HG03439 (cell line): ENCODE data around the gene TRPT1.
A peak's percentile ranks its signal among the peaks of the same experiment; 100 is the strongest.

ENCODE experiments used
- ATAC-seq: cut with Tn5 transposase; IDR thresholded peaks from one replicate; pipeline ENCODE4 v1.9.1; 2021; ENCODE audit warnings: mild to moderate bottlenecking, moderate library complexity; ENCODE audit not compliant: unreplicated experiment

Gene TRPT1, protein sequence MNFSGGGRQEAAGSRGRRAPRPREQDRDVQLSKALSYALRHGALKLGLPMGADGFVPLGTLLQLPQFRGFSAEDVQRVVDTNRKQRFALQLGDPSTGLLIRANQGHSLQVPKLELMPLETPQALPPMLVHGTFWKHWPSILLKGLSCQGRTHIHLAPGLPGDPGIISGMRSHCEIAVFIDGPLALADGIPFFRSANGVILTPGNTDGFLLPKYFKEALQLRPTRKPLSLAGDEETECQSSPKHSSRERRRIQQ

DNA sequence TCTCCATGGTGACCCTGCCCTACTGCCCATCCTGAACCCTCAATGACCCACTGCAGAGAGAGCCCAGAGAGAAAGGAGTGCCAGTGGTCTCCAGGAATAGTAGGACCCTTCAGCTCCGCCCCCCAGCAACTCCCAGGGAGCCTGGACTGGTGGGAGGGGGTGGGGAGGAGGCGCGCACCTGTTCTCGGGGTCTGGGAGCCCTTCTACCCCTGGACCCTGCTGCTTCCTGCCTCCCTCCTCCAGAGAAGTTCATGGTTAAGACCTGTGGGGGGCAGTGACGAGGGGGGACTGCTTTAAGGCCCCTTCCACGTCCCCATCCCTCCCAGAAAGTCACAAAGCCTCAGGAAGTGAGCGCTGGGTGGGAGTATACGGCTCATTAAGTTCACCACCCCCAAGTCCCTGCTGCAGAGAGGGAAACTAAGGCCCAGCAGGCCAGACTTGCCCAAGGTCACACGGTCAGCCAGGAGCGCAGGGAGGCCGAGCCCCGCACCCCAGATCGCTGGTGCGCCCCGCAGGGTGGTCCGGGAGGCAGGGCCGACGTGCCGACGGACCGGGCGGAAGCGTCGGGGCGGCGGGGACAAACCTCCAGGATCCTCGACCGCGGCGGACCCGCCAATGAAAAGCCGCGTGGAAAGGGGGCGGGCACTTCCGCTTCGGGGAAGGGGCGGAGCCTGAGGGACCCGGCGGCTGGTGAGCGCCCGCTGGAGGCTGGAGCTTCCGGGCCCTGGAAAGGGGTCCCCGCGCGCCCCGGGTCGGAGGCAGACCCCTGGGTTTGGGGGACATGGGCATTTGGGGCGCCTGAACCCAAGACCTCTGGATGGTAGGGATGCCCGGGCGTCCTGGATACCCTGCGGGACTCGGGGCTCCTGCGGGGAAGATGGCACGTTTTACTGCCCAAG, at the start of gene TRPT1, which contains the start of gene NUDT22:
Gene TRPT1, minus strand, starts transcription at position 579 of the 899 bp plus-strand sequence. Its CDS starts 326 bp downstream, at position 253.
Gene NUDT22, plus strand, starts transcription at position 667 of the 899 bp plus-strand sequence. CDS start 379 bp downstream, outside the sequence.
- ATAC-seq = peak; percentile 47

- no peak for ATAC-seq
These were observed 49.2 kb upstream of the TRPT1 start for GRCh38 chr11:64275031-64275800.

DNA sequence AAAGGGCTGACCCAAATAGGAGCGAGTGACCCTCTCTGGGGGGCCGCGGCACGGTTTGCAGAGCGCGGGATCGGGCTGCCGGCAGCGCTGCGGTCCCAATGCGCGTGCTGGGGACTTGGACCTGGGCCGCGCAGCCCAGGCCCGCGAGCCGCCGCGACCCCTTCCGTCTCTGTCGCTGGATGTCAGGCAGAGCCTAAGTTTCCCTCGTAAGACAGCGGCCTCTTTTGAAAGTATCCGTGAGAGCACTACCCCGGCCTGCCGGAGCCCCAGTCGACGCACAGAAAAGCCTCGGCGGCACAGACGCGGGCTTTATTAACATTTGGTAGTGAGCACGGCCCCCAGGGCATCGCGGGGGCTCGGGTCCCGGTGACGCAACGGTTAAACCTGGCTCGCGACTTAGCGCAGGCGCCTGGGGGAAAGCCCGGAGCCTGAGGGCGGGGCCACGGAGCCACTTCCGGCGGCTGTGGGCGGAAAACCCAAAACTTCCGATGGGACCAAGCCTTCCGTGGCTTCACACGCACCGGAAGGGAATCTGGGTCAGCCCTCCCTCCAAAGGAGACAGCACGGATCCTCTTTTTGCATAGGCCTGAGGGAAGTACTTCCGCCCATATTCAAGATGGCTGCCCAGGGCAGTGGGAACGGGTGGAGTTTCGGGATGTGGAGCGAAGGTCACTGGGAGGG, 43.7 kb upstream of the TRPT1 start:
- peak; percentile 62 for ATAC-seq

DNA sequence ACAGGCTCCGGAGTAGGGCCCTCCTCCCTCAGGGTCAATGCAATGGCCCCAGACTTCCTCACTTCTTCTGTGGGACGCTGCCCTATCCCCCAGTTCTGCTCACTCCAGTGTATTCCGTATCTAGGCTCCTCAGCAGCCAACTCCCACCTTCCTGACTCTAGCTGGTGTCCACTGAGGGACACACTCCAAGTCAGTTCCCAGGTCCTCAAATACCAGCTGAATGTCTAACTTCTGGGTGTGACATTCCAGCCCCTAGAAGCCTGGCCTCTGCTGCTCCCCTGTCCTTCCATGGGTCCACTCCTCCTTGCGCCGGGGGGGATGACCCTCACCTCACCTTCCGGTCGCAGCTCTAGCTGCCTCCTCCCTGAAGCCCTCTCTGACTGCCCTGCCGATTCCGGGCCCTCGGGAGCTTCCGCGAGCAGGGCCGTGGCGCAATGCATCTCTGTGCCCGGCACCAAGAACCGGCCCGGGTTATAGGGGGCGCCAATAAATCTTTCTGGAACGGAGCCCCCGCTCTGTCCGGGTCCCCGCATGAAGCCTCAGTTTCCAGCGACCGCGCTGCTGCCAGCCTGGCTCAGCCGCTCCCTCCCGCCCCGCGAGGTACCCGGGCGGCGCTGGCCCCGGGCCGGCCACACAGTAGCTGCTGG, 43.0 kb upstream of the TRPT1 start:
- peak; percentile 13 for ATAC-seq

DNA sequence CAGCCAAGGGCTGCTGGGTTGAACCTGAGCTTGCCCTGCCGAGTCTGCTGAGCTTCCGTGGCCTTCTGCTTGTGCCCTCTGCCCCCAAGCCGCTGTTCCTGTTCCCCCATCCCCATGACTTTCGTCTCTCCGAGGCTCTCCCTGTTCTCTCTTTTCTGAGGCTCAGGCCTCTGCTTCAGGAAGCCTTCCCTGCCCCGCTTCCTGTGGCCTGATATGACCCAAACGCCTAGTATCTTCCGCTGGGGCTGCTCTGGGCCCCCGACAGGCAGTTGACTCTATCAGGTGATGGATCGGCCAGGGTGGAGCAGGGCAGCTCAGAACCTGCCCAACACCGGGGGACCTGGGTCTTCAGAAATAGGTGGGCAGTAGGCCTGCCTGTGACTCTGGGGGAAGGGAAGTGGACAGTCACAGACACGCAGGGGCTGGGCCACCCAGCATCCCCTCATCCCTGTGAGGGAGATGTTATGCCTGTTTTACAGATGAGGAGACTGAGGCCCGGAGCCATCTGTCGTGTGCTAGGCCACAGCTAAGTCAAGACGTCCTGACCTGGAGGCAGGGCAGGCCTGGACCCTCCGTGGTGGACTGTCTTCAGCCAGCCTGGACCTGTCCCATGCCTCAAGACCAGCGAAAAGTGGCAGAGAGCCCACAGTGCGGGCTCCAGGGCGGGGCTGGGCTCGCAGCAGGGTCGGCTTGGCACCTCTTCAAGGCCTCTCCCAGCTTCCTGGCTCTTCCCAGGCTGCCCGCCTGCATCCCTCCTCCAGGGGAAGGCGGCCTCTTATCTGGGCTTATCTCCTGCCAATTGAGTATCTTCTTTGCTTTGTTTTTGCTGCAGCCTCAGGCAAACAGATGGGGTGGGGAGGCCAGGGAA, 42.3 kb upstream of the TRPT1 start:
- no peak for ATAC-seq

GRCh38 chr11:64267207-64267945, 41.4 kb upstream of the TRPT1 start:
- ATAC-seq = no peak

GRCh38 chr11:64266339-64266738, 40.4 kb upstream of the TRPT1 start:
- ATAC-seq = no peak

DNA sequence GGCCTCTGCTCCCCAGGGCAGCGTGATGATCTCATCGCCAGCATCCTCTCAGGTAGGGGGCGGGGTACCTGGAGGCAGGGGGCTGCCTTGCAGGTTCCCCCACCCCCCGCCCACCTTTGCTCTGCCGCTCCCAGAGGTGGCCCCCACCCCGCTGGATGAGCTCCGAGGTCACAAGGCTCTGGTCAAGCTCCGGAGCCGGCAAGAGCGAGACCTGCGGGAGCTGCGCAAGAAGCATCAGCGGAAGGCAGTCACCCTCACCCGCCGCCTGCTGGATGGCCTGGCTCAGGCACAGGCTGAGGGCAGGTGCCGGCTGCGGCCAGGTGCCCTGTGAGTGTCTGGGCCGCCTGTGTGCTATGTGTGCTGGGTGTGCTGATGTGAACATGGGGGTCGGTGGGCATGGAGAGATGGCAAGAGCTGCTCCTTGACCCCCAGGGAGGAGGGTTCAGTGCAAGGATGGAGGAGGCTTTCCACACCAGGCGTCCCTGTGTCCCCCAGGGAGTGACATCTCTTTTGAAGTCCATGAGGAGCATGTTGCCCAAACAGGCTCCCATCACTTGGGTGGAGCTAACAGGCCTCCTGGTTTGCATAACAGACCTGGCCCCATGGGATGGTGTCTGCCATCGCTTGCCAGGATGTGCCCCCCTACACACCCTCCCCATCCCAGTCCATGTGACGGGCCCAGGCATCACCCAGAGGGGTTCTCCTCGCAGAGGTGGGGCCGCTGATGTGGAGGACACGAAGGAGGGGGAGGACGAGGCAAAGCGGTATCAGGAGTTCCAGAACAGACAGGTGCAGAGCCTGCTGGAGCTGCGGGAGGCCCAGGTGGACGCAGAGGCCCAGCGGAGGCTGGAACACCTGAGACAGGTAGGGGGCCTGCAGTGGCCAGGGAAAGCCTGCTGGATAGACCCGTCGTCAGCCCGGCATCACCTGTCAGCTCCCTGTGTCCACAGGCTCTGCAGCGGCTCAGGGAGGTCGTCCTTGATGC, 39.5 kb upstream of the TRPT1 start:
- no peak for ATAC-seq

DNA sequence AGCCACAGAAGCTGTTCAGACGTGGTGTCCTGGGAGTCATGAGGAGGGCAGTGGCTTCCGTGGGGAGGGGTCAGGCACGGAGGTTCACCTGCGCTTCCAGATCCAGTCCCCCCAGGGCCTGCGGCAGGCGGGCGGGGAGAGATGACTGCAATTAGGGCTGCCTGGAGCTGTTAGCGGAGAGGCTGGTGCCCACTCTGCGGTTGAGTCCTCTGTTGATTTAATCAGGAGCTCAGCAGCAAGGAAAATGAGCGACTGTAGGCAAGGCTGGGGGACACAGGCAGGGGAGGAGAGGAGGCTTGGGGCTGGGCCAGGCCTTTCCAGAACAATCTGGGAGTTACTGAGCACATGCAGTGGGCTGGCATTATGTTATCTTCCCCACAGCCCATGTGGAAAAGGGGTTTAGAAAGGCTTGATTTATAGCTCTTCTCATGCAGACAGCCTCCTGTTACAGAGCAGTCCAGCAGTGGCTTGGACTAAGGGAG, 38.4 kb upstream of the TRPT1 start:
- ATAC-seq = no peak

GRCh38 chr11:64263947-64264317, 37.9 kb upstream of the TRPT1 start:
- no peak for ATAC-seq

DNA sequence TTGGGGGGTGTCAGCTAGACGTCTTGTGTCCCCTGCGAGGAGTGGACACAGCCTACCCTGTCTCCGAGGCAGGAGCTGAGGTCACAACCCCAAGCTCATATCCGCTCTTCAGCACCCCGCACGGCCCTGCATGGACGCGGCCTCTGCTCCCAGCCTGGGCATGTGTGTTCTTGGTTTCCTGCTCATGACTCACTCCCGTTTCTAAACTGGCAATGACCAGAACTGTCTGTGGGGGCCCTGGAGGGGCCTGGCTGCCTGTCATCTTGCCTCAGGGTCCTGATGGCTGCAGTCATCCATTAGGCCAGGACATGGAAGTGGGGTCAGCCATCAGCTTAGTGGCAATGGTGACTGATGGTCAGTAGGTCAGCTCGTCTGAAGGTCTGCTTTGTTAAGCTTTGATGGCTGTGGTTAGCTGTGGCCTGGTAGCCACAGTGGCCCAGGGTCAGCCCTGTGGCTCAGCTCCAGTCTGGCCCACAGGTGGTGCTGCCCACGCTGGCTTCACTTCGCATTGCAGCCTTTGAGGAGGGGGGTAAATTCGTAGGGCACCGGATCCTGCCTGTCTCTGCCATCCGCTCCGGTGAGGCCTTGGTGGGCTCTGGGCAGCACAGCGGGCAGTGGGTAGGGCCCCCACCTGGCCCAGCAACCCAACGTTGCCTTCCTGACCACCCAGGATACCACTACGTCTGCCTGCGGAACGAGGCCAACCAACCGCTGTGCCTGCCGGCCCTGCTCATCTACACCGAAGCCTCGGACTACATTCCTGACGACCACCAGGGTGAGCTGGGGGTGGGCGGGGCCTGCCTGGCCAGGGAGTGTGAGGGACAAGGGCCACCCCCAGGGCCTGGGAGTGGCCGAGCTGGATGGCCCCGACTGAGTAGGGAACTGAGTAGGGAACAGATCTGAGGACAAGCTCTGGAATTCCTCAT, 37.3 kb upstream of the TRPT1 start:
- ATAC-seq = no peak

GRCh38 chr11:64262271-64263002, 36.5 kb upstream of the TRPT1 start:
- ATAC-seq = no peak

- no peak for ATAC-seq
These were observed 35.6 kb upstream of the TRPT1 start for GRCh38 chr11:64261556-64262080.

DNA sequence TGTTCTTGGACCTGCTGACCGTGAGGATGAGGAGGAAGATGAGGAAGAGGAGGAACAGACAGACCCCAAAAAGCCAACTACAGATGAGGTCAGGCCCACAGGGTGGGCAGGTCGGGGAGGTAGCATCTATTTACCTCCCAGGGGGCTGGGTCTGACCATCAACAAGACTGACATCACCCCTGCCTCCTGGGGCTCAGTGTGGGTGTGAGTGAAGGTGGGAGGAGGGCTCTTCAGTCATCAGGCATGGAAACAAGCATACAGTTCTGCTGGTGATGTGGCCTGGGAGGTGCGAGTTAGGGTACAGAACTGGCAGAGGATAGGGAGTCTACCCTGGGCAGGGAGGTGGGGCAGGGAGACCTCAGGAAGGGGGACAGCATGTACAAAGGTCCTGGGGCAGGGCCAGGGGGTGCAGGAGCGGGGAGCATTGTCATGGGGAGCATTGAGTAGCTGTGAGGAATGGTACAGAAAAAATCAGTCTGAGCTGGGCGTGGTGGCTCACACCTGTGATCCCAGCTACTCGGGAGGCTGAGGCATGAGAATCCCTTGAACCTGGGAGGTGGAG, 34.2 kb upstream of the TRPT1 start:
- no peak for ATAC-seq

DNA sequence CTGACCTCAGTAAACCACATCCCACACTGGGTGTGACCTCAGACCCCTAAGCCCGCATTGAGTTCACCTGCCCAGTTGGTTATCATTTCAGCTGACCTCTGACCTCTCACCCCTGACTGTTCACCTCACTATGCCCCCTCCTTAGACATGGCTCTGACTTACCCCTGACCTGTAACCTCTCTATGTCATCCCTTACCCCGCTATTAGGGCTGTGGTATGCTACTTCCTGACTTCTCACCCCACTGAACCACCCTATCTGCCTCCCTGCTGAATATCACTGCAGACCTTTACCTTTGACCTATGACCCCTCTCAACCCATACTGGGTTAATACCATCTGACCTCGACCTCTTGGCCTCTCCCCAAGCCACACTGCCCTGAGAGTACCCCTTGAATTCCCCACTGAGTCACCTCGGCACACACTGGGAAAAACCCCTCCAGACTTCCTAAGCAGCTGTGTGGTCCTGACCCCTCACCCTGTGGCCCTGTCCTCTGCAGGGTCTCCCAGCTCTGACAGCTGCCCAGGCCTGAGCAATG, 33.6 kb upstream of the TRPT1 start:
- ATAC-seq = no peak
